Cardiac fibroblast (primary cell): ENCODE results near the gene GON7.

Experiments
- DNase-seq, 2 donors: peaks; one replicate each; pipeline versions ENCODE4 v3.0.0 to v3.0.0-alpha.2; 2010; ENCODE audit warnings: low read depth in 2 of 2
- H3K4me3 ChIP-seq, 2 donors: replicated peaks in 1 of 2; 1 replicate in 1 of 2; 2 replicates in 1 of 2; pipeline ENCODE4 v1.5.1; 2011; ENCODE audit warnings: low read depth in 2 of 2, low read length in 2 of 2, mild to moderate bottlenecking in 2 of 2, moderate library complexity in 1 of 2
- CTCF ChIP-seq: IDR thresholded peaks from one replicate; pipeline ENCODE4 v1.5.1; 2011; ENCODE audit warnings: low read depth, mild to moderate bottlenecking, low read length, inconsistent platforms

Gene GON7

GRCh38 chr14:93200553-93200952 is 6.3 kb downstream of the GON7 start:
- no peak for TF ChIP-seq CTCF
- H3K4me3 ChIP-seq = no peak overlapping the region
- DNase-seq = no peak

DNA sequence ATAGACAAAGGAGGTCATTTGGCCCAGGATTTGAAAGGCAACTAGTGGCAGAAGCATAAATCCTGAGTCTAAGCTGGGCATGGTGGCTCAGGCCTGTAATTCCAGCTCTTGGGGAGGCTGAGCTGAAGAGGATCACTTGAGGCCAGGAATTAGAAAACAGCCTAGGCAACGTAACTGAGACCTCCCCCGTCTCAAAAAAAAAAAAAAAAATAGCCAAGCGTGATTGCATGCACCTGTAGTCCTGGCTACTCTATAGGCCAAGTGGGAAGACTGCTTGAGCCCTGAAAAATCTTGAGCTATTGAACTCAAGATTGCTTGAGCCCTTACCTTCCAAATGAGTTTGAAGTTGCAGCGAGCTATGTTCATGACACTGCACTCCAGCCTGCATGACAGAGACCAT is 7.8 kb downstream of the GON7 start:
- DNase-seq = no peak
- TF ChIP-seq CTCF = no peak
- no peak overlapping the region for H3K4me3 ChIP-seq

- H3K4me3 ChIP-seq = no peak overlapping the region
- no peak for TF ChIP-seq CTCF
- DNase-seq = no peak
These were observed 11.4 kb downstream of the GON7 start for GRCh38 chr14:93195316-93195999.

DNA sequence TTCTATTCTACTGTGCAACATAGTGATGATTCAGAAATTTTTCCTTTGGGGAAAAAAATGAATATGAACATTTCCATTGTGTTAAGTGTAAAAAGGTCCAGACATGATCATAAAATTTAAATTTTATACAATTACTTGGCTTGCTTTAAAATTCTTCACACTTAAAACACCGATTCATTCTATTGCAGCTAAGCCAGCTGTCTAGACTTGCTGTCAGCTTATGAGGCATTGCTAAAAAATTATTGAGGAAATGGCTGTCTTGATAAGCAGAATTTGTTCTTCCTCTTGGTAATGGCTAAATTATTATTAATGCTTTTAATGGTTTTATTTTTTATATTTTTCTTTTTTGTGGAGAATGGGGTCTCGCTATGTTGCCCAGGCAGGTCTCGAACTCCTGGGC is 19.9 kb downstream of the GON7 start:
- no peak for TF ChIP-seq CTCF
- DNase-seq = no peak
- no peak overlapping the region for H3K4me3 ChIP-seq

DNA sequence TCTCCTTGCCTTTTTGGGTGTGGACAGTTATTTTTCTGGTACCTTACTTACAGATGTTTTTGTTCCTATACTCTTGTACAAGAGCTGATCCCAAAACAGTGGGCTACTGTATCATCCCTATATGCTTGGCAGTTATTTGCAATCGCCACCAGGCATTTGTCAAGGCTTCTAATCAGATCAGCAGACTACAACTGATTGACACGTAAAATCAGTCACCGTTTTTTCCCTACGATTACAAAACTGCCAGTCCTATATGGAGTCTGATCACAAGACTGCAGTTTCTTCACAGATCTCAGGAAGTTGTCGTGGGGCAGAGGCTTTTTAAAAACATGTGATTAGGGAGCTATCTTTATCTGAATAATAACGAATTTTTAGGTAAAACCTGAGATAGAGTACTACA is 20.4 kb downstream of the GON7 start:
- no peak overlapping the region for H3K4me3 ChIP-seq
- DNase-seq = no peak
- TF ChIP-seq CTCF = no peak

GRCh38 chr14:93185349-93185720 is 21.5 kb downstream of the GON7 start:
- DNase-seq = no peak
- no peak for TF ChIP-seq CTCF
- H3K4me3 ChIP-seq = peak overlapping the region; percentile 60 to 93
